Spinal cord (tissue), 10 donors: ENCODE measurements around the gene PPA1. TPM values are rescaled to one million over a fixed set of nuclear protein-coding genes. Genes with fewer than 3 reads are reported as not detected.
A peak's percentile ranks its signal among the peaks of the same experiment; 100 is the strongest.
"Not testable (repeated sequence)": the region's sequence is repeated elsewhere in the genome, so short reads cannot be mapped to it uniquely, and the experiment has no call there.

Experiments
- DNase-seq, 6 donors: peaks; one replicate each; pipeline versions ENCODE4 v3.0.0 to v3.0.0-alpha.2; 2013 to 2015; ENCODE audit warnings: low spot score in 6 of 6, low read depth in 4 of 6
- H3K27ac ChIP-seq: one replicate; pipeline ENCODE4 v1.5.1; 2013; ENCODE audit warnings: low read depth, low read length, control low read depth
- H3K27me3 ChIP-seq: one replicate; pipeline ENCODE4 v1.6.1; 2013; ENCODE audit warnings: low read length; ENCODE audit not compliant: control insufficient read depth, insufficient read depth
- H3K36me3 ChIP-seq: one replicate; pipeline ENCODE4 v1.6.1; 2013; ENCODE audit warnings: low read length; ENCODE audit not compliant: control insufficient read depth, insufficient read depth
- H3K4me1 ChIP-seq: one replicate; pipeline ENCODE4 v1.6.1; 2013; ENCODE audit warnings: low read length; ENCODE audit not compliant: control insufficient read depth, insufficient read depth
- H3K4me3 ChIP-seq: one replicate; pipeline ENCODE4 v1.5.1; 2013; ENCODE audit warnings: low read depth, low read length, control low read depth
- H3K9me3 ChIP-seq: one replicate; pipeline ENCODE4 v1.6.1; 2013; ENCODE audit warnings: low read length; ENCODE audit not compliant: control insufficient read depth, insufficient read depth
- WGBS: methylation state at CpG from one replicate; pipeline ENCODE4 v1.1.5; 2013; ENCODE audit warnings: missing lambda C conversion rate; ENCODE audit not compliant: insufficient coverage; 5-methylcytosine and 5-hydroxymethylcytosine counted together
- polyA plus RNA-seq, 2 donors: library from polyadenylated mRNA; unstranded; fragments of 120-200 nt; gene quantifications; one replicate each; pipeline ENCODE4 v1.2.1, GENCODE V29; 2013; ENCODE audit not compliant: insufficient read length in 2 of 2
- total RNA-seq, 2 donors: library from RNA; depleted of rRNA in 1 of 2; stranded (reverse); fragments of 120-200 nt in 1 of 2; fragments of >200 nt in 1 of 2; gene quantifications; one replicate each; pipeline versions ENCODE4 v1.2.3 to v1.2.4, GENCODE V29; 2013 to 2014
- donor health status: healthy.

PPA1 gene
- total and polyA plus RNA-seq, 4 donors: 107 to 175 (median 154) TPM

DNA sequence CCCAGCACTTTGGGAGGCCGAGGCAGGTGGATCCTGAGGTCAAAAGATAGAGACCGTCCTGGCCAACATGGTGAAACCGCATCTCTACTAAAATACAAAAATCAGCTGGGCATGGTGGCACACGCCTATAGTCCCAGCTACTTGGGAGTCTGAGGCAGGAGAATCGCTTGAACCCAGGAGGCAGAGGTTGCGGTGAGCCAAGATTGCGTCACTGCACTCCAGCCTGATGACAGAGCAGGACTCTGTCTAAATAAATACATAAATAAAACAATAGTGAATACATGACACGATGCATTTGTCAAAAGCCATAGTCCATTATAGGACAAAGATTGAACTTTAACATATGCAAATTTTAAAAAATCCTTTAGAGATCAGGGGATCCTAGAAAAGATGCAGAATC, 54.0 kb downstream of the PPA1 start:
- not testable (repeated sequence) for H3K36me3 ChIP-seq, H3K9me3 ChIP-seq, H3K4me1 ChIP-seq, H3K27ac ChIP-seq, DNase-seq, H3K27me3 ChIP-seq, H3K4me3 ChIP-seq
- WGBS: 82% methylated on average over 5 of the region's 8 CpGs

DNA sequence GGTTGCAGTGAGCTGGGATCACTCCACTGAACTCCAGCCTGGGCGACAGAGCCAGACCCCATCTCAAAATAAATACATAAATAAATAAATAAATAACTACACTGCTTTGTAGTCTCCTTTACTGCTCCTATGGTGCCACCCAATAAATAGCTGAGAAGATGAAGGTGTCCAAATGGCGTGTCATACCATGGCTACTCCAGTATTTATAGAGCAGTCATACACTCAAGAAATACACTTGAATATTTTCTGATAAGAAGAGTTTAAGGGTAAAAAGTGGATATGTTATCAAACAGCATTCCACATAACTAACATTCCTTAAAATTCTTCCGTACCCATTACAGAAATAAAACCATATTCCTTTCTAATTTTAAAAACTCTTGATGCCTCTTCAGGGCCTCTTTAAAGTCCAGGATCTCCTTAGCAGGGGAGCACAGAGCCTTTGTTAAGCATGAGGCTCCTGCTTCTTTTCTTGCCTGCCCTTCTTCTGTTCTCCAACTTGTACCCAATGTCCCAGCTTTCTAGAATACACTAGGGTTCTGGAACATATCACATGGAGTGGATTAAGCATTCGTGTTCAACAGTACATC, 55.0 kb downstream of the PPA1 start:
- no peak overlapping the region for H3K4me3 ChIP-seq
- no peaks in the 10 kb centered on the region for H3K9me3 ChIP-seq
- DNase-seq: no peak
- H3K27ac ChIP-seq: no peak overlapping the region
- H3K36me3 ChIP-seq: no peaks in the 10 kb centered on the region
- WGBS: 89% methylated on average over 1 of the region's 4 CpGs
- no peaks in the 10 kb centered on the region for H3K27me3 ChIP-seq
- H3K4me1 ChIP-seq: no peaks in the 10 kb centered on the region

DNA sequence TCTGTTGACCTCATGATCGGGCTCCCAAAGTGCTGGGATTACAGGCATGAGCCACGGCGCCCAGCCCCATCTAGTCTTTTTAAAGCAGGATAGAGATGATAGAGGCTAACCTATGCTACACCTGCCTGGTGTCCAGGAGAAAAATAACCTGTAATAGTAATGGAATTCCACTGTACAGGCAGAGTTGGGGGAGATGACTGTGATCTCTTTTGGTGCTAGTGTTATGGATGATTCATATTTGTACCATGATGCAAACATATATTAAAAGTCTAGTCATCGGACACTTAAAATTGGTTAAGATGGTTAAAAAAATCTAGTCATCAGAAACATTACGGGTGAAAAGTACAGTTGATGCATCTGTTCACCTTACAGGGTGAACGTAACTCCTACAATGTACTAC, 56.8 kb downstream of the PPA1 start:
- H3K4me3 ChIP-seq: no peak overlapping the region
- 67% methylated on average over 3 of the region's 6 CpGs for WGBS
- DNase-seq: no peak

DNA sequence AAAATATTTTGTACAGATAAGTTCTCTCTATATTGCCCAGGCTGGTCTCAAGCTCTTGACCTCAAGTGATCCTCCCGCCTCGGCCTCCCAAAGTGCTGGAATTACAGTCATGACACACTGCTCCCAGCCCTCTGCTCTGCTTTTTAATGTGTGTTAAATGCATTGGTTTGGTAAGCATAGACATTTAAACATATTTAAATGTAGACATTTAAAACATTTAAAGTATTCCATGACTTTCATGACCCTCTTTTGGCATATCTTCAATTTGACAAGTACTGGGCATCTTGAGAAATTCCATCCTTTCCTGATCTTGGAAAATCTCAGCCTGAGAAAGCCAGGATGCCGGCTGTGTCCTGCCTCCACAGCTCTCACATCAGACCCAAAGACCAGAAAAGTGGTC, 57.7 kb downstream of the PPA1 start:
- Histone ChIP-seq H3K4me1 (peaks cover 3% of the 10 kb centered on the region), H3K4me3 (no peak overlapping the region), H3K36me3 (no peaks in the 10 kb centered on the region), H3K27ac (no peak overlapping the region), H3K27me3 (no peaks in the 10 kb centered on the region), H3K9me3 (no peaks in the 10 kb centered on the region)
- WGBS: 94% methylated on average over 3 of the region's 3 CpGs
- DNase-seq: no peak

More for the DNA sequence above, 56.8 kb downstream of the PPA1 start:
- Histone ChIP-seq H3K27ac (no peak overlapping the region), H3K36me3 (no peaks in the 10 kb centered on the region), H3K4me1 (no peaks in the 10 kb centered on the region), H3K27me3 (no peaks in the 10 kb centered on the region), H3K9me3 (no peaks in the 10 kb centered on the region)

DNA sequence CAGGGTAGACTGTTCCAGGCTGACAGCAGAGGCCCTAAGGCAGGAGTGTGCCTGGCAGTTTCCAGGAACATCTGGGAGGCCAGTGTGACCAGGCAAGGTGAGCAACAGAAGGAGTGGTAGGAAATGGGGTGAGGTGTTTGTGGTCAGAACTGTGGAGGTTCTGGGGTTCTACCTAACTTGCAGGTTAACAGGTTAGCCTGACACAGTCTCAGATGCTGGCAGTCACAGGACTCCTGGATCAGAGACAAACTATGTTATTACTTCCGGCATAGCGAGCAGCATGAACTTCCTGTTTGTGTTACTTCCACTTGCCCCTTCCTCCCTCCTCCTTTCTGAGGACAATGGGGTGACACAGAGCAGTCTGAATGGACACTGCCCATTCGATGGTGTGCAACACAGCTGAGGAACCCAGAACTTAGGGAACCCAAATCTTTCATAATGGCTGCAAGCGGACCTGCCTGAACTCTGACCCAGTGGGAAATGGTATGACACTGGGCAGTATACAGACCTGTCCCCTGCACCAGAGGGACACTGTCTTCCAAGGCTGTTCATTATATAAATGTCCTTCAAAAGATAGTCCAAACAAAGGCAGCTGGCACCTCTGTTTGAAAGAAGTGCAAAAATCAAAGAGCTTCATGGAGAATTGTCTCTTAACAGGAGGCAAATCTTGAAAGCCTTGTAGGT, 59.0 kb downstream of the PPA1 start:
- Histone ChIP-seq H3K27ac (no peak overlapping the region), H3K4me1 (peaks cover 8% of the 10 kb centered on the region), H3K36me3 (no peaks in the 10 kb centered on the region), H3K27me3 (no peaks in the 10 kb centered on the region), H3K9me3 (no peaks in the 10 kb centered on the region), H3K4me3 (no peak overlapping the region)
- no peak for DNase-seq
- 79% methylated on average over 3 of the region's 4 CpGs for WGBS

DNA sequence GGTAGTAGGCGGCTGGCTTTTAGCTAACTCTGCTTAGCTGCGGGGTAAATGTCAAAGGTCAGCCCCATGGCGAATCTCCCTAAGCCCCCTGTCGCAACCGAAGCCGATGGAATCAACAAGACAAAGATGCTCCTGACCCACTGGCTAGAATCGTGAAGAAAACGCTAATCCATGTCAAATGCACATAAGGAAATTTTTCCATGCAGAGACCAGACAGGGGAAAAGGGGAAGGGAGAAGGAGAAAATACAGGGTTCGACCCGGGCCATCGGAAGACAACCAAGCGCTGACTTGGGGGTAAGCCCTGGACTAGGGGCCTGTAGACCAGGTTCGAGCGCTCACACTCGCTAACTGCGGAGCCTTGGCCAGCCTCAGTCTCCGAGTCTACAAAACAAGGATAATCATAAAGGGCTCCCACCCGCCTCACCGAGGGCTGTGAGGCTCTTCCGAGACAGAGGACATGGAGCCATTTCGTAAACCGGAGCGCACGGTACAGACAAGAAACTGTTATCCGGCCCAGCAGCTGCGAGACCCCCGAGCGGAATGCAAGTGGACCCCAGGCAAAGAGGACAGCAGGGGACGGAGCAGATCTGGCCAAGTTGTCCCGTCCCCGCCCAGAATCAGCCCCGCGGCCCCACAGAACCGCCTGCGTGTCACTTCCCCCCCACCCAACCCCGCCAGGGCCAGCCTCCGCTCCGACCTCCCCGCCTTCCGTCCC, 63.4 kb downstream of the PPA1 start:
- H3K27me3 ChIP-seq: no peaks in the 10 kb centered on the region
- 0% methylated on average over 37 of the region's 40 CpGs for WGBS
- DNase-seq: peak in 1 of 6 donors; percentile 13
- peak overlapping the region; percentile 93 for H3K27ac ChIP-seq
- peaks cover 8% of the 10 kb centered on the region for H3K4me1 ChIP-seq
- peak overlapping the region; percentile 81 for H3K4me3 ChIP-seq
- H3K9me3 ChIP-seq: no peaks in the 10 kb centered on the region
- no peaks in the 10 kb centered on the region for H3K36me3 ChIP-seq

DNA sequence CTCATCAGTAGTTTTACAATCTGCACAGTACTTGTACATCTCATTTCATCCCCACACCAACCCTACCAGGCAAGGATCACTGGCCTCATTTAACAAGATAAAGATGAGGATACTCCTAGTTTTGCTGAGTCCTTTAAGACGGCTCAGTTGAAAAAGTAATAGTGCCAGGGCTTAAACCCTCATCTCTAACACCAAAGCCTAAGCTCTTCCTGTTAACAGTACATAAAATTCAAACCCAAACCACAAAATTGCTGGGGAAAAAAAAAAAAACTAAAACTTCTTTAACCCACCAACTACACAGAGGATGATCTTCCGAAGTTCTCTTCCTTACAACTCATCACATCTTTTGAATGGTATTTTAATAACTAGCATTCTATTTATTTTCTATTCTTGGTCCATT, 64.2 kb downstream of the PPA1 start:
- peak overlapping the region; percentile 81 for H3K4me3 ChIP-seq

DNA sequence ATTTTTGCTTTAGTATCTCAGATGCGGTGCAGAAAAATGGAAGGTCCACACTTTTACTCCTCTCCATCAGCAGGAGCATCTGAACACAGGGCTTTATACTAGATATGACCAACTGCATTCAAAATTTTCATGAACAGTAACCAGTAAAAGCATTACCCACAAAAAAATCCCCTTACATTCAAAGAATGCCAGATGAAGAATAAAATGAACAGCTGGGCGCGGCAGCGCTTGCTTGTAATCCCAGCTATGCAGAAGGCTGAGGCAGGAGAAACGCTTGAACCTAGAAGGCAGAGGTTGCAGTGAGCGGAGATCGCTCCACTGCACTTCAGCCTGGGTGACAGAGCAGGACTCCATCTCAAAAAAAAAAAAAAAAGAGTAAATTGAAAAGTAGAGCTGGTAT, 66.0 kb downstream of the PPA1 start:
- WGBS: 93% methylated on average over 5 of the region's 7 CpGs
- Histone ChIP-seq H3K9me3 (no peaks in the 10 kb centered on the region), H3K27me3 (no peaks in the 10 kb centered on the region), H3K4me1 (peaks cover 8% of the 10 kb centered on the region), H3K27ac (no peak overlapping the region), H3K4me3 (no peak overlapping the region), H3K36me3 (no peaks in the 10 kb centered on the region)
- no peak for DNase-seq

More for the DNA sequence above, 64.2 kb downstream of the PPA1 start:
- H3K27ac ChIP-seq: no peak overlapping the region
- H3K36me3 ChIP-seq: no peaks in the 10 kb centered on the region
- peaks cover 8% of the 10 kb centered on the region for H3K4me1 ChIP-seq
- H3K27me3 ChIP-seq: no peaks in the 10 kb centered on the region
- no peak for DNase-seq
- 0% methylated on average over 1 of the region's 2 CpGs for WGBS
- no peaks in the 10 kb centered on the region for H3K9me3 ChIP-seq

DNA sequence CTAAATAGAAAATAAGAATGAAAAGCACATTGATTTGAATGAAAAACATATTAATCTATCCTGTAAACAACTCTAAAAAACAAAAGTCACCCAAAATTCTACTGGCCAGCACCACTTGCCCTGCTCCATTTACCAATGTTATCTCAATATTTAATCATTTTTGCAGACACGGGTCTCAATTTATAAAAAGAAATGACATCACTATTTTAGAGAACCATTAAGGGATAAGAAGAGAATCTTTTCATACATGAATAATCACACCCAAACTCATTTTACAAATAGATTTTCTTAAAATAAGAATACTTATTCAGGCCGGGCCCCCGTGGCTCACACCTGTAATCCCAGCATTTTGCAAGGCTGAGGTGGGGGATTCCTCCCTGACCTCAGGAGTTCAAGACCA, 66.8 kb downstream of the PPA1 start:
- Histone ChIP-seq H3K27me3 (no peaks in the 10 kb centered on the region), H3K9me3 (no peaks in the 10 kb centered on the region), H3K4me1 (peaks cover 8% of the 10 kb centered on the region), H3K36me3 (peaks cover 4% of the 10 kb centered on the region), H3K4me3 (no peak overlapping the region), H3K27ac (no peak overlapping the region)
- no peak for DNase-seq
- no CpG with 5 or more reads among the region's 3 CpGs for WGBS

DNA sequence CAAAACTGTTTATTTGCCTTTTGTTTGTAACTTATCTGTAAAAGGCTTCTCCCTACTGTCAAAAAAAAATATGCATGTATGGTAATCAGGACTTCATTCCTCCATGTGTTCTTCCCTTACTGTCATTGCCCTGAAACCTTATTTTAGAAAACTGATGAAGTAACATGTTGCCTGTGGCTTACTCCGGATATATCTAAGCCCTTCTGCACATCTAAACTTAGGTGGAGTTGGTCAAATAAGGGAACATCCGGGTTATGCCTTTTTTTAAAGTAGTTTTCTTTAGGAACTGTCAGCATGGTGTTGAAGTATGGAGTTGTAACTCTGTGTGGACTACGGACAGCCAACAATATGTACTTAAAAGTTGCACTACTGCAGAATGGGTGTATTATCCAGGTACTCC, 69.1 kb downstream of the PPA1 start:
- Histone ChIP-seq H3K27me3 (no peaks in the 10 kb centered on the region), H3K27ac (no peak overlapping the region), H3K4me1 (no peaks in the 10 kb centered on the region), H3K36me3 (peaks cover 7% of the 10 kb centered on the region), H3K4me3 (no peak overlapping the region), H3K9me3 (no peaks in the 10 kb centered on the region)
- no CpG with 5 or more reads among the region's 3 CpGs for WGBS
- no peak for DNase-seq
